ENCODE data around the gene CAMTA2.
A peak's percentile ranks its signal among the peaks of the same experiment; 100 is the strongest.

The CAMTA2 gene

DNA sequence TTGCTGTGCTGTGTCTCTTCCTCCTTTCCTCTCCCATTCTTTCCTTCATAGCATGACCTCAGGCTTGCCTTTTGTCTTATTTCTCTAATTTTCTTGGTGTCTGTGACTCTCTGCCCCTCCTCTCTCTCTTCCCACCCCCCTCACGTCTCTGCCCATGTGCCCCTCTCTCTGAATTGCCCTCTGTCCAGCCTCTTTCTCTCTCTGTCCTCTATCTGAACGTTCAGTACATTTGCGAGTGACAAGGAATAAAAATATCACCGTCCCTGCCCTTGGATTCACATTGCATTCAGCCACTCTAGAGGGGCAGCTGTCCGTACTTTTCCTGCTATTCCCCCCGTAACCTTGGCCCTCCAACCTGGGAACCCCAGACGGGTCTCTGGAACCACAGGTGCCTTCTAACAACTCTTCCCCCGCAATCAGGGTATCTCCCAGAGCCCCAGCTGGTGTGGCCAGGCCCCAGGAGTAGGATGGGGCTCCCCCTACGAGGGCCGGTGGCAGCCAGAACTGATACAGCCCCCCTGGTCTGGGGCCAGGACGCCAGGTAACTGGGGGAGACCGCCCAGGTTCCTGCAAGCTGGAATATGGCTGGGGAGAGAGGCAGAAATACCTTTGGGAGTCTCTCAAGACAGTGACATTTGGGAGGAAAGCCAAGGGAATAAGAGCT lies 12.1 kb upstream of the CAMTA2 start:
- no peak for DNase-seq (ENCODE audit: low spot score)

DNA sequence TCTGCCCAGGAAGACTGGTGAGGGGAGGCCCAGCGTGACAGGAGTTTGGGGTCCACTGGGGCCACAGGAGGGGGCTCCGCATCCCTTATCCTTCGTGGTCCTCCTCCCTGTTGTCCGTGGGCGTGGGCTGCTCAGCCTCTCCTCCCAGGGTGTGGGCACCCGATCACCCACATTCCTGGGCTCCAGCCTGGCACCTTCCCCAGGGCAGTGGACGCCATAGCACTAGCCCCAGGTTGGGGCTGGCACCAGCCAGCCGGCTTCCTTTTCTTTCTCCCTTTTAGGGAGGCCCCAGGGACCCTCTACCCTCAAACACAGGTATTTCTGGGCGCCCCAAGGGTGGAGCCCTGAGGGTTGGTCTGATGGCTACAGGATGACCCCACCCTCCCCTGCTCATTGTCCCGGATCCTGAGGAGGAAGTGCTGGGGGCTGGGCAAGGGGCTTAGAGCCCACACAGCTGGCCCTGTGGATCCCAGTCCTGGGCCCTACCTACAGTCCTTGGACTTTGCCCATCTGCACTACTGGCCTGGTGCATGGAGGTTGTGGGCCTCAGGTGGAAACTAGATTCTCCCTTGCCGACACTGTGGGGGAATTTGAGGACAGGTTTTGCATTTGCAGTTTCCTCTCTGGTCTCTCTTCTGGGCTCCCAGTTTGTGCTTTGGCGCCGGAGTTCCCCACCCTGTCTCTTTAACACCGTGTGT lies 11.4 kb upstream of the CAMTA2 start:
- DNase-seq (ENCODE audit: low spot score): no peak

DNA sequence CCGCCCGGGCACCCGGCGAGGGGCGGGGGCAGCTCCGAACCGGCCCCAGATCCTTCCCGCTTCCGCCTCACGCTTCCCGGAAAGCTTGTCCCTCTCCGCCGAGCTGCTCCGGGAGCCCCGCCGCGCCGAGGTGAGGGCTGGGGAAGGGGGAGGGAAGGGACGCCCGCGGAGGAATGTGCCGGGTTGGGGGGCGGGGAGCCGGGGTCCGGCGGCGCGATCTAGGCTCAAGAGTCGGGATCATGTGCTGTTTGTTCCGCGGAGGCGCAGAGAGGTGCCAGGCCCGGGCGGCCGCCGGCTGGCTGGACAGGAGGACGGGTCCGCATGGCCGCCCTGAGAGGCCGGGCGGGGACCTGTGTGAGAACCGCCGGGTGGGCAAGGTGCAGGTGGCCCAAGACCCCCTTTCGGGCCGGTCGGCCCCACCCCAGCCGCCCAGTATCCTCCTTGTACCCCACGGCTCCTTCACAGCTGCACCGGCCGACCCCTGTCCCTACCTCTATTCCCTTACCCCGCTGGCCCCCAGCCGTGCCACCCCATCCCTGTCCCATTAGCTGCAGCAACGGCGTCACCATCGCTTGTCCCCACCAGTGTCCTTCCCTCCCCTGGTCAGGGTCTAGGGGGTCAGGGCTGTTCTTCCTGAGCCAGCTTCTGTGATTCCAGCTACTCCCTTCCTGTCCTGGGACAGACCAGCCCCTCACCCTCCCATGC lies 10.7 kb upstream of the CAMTA2 start:
- DNase-seq (ENCODE audit: low spot score): no peak

DNA sequence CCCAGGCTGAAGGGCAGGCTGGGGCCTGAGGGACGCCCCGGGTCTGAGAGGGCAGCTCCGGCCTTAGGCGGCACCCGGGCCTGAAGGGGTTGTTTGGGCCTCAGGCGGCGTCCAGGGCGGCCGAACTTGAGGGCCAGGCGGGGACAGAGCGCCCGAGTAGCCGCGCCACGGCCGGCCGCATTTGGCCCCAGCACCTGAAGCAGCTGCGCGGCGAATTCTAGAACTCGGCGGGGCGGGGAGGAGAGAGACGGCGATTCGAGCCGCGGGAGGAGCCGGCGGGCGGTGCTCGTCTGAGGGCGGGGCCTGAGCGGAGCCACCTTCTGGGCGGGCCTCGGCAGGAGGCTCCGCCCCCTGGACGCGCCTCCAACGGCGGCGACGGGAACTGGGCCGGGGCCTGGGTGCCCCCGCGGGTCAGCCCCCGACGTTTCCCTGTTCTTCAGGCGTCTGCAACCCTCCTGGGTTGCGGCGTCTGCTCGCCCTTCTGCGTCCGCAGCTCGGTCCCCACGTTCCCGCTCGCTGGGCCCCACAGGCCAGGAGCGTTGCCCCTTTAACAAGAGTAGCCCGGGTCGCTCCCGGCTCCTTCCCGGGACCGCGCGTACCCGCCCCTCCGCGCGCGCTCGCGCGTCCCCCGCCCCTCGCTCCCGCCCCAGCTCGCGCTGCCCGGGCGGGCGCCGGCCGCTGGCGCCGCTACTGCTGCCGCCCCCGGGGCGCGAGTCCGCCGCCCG lies 10.0 kb upstream of the CAMTA2 start, which contains the start of the genes INCA1 and KIF1C:
Gene INCA1 (minus strand): TSS at position 221 of the 725 bp plus-strand sequence. CDS start 3,085 bp downstream, outside the sequence.
Gene KIF1C (plus strand): TSS at position 649 of the 725 bp plus-strand sequence. CDS start 2,297 bp downstream, outside the sequence.
- DNase-seq (ENCODE audit: low spot score): peak; percentile 90

DNA sequence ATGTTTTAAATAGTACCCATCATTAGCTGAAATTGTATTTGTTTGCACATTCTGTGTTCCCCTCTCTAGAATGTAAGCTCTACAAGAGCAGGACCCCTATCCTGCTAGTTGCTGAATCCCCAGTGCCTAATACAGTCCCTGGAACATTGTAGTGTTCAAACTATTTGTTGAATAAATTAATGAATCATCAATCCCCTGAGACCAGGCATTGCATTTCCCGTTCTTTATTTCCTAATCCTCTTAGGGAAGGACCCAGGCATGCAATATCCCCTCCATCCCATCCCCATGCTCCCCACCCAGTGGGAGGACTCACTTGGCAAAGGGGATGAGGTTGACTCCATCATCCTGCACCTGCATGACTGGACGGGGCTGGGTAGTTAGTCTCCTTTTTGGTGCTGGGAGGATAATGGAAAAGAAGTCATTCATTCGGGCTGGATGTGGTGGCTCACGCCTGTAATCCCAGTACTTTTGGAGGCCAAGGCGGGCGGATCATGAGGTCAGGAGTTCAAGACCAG lies 6.7 kb upstream of the CAMTA2 start:
- no peak for DNase-seq (ENCODE audit: low spot score)

DNA sequence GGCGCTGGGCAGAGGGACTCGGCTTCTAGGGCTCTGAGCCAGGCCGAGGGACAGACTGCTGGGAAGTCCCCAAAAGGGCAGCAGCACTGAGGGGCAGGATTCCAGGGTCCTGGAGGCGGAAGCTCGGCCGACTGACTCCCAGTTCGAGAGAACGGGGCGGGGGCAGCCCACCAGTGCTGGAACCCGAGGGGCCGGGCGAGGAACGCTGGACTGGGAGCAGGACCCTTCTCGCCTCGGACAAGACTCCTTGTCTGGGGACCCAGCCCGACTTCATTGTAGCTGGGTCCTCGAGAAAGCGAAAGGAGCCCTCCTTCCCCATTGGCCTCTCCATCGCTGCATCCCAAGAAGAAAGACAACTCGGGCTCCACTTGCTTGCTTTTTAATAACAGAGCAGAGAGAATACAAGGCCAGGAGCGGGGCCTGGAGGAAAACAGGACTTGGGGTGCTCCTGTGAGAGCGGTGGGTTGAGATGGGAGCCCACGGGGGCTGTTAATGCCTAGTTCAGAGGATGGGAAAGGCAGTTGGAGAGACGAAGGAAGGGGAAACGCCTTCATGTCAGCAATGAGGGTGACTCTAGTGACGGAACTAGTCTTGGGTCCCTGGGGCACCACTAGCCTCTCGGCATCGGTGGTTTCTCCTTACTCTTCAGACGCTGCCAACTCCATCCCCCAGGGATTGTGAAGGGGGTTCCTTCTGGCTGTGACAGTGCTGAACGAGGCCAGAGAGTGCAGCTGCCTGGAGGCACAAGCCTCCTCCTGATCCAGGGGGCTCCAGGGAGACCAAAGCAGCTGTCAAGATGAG lies 492 bp upstream of the CAMTA2 start:
- no peak for DNase-seq (ENCODE audit: low spot score)

DNA sequence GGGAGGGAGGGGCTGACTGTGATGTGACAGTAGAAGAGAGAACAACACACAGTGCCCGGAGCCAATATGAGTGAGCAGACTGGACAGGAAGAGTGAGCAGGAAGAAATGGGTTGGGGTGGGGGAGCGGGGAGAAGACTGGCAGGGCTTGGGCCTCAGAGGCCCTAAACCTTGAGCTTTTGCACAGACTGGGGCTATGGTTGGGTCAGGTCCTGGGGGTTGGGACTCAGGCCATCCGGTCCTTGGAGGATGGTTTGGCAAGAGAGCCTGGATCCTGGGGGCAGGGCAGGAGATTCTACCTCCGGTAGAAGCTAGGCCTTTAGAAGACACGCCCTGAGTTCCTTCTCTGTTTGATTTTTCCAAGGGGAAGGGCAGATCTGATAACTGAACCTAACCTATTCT lies 1.1 kb downstream of the CAMTA2 start:
- DNase-seq (ENCODE audit: low spot score): no peak

DNA sequence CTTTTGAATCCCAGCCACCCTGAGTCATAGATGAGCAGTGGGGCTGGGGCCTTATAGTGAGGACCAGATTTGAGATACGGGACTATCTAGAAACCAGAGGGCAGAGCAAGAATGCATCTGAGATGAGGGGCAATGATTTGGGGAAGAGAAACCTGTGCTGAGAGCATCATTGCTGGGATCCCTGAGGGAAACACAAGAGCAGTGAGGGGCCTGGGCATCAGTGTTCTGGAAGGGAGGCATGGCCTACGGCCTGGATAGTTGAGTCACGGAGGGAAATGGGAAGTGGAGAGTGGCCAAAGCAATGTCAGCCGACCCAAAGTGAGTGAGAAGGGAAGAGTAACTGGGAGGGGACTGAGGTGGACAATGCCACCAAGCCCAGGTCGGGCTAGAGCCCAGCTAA lies 5.2 kb downstream of the CAMTA2 start:
- DNase-seq (ENCODE audit: low spot score): no peak

DNA sequence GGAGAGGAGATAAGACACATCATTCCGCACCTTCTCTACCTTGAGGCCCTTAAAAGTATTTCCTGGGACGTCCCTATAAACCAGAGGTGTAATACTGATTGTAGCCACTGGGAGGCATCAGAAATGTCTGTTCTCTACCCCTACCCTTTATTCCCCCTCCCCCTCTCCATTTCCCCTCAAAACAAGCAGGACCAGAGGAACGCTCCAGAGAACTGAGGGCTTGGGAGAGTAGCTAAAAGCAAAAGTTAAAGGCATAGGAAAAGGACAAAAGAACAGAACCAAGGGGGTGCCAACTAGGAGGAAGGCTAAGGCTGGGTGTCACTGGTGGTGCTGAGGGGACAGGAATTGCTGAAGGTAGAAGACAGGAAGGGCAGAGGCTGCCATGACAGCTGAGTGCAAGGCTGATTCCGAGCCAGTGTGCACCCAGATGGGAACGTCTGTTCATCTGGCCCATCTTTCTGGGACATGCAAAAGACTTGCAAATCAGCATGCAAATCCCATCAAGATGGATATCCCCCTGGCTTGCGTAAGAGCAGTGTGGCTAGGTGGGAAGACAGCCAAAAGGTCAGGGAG lies 6.7 kb downstream of the CAMTA2 start:
- peak; percentile 43 for DNase-seq (ENCODE audit: low spot score)

DNA sequence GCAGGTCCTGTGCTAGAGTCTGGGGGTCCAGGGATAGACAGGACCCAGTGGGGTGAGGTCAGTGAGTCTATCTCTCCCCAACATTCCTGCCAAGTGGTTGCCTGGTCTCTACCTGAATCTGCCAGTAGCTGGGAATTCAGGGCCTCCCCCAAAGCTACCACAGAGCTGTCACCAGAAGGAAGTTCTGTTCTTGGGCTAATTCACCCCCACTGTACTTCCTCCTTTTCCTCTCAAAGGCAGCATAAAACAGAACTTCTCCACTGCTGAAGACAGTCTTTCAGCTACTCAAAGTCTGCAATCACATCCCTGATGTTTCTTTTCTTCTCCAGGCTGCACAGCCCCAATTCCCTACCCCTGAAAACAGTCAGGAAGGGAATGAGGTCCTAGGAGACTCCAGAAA lies 8.7 kb downstream of the CAMTA2 start:
- DNase-seq (ENCODE audit: low spot score): peak; percentile 62

DNA sequence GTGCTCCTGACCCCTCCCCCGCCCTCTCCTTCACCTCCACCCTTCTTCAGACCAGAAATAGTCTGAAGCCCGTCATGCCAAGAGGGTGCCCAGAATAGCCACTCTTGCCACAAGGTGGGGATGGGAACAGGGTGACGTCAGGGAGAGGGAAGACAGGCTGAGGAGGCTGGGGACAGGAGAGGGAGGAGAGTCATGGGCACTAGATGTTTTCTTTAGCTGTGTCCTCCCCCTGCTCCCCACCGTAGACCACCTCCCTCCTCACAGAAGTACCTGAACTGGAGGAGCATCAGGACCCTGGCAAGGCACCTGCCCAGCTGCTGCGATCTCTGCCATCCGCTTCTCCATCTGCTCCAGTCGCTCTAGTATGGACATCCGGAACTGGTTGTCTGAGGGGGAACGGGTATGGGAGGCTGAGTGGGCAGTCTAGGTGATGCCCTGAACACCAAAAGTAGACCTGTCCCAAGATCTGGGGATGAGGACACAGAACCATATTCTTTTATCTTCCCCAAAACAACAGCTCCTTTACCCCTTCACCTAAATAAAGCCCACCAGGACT lies 13.3 kb downstream of the CAMTA2 start:
- no peak for DNase-seq (ENCODE audit: low spot score)

DNA sequence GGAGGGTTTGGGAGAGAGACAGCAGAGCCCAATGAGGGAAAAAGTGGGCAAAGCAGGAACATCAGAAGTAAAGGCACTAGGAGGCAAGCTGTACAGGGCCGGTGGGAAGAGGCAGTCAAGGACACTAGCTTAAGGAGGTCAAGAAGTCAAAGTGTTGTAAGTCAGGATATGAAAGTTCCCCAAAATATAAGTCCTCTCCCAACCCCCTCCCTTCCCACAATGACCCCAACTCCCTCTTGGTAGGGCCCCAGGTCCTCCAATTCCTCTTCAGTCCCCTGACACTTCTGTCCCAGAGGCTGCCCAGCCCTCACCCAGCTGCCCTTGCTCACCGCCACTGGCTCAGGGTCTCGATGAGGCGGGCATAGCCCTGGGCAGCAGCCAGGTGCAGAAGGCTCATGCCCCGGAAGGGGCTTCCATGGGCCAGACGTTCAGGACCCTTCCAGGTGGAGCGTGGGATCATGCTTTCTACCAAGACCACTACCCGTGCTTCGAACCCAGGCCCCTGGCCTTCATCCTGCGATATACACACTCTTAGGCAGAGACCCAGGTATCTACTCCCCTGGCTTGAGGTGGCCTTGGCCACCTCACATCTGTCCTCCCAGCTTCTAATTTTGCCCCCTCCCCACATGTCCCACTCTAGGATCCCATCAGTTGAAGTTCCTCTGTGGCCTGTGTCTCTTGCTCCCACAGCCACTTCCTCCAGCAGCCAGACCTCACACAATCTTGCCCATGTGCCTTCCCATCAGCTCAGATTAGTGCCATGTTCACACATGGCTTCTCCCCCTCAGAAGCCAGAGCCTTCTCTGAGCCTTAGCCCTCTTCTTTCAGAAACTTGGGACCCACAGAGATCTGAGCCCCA lies 14.0 kb downstream of the CAMTA2 start:
- no peak for DNase-seq (ENCODE audit: low spot score)

DNA sequence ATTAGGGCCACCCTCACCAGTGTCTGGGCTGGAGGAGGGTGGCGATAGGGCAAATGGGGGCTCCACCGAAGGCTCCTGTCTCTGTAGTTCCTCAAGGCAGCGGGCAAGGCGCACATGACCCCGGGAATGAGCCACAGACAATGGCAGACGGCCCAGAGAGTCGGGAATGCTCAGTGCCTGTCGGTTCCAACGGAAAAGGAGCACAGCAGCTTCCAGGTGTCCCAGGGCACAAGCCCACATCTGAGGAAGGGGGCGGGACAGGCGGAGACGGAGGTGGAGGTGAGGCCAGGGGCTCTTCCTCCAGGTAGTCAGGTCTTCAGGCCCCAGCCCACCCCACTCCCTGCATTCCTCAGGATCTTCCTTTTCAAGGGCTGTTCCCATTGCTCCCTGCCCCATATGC lies 14.7 kb downstream of the CAMTA2 start:
- no peak for DNase-seq (ENCODE audit: low spot score)

DNA sequence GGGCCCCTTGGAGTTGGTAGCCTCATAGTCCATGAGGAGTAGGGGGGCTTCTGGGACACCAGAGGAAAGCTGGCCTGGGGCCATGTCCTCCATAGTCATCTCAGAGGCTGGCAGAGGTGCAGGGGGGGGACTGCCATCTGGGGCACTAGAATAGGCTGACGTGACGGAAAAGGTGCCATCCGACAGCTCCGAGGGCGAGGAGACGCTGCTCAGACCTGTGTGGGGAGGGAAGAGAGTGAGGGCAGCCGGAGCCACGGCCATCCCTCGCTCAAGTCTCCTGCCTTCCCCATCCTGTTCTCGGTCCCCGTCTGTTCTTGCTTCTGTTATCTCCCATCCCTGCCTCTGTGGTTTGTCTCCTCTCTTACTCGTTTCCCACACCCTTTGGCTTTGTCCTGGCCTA lies 15.2 kb downstream of the CAMTA2 start:
- no peak for DNase-seq (ENCODE audit: low spot score)

DNA sequence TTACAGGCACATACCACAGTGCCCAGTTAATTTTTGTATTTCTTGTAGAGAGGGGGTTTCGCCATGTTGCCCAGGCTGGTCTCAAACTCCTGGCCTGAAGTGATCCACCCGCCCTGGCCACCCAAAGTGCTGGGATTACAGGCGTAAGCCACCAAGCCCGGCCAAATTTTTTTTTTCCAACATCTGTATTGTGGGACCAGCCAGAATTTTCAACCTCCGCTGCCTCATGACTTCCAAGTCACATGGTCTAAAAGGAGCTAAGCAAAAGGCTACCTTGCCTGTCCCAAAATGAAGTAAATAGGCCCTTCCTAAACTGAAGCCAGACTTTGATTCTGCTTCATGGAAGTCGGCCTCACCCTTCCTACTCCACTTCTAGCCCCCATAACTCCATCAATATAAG lies 15.6 kb downstream of the CAMTA2 start:
- DNase-seq (ENCODE audit: low spot score): no peak

DNA sequence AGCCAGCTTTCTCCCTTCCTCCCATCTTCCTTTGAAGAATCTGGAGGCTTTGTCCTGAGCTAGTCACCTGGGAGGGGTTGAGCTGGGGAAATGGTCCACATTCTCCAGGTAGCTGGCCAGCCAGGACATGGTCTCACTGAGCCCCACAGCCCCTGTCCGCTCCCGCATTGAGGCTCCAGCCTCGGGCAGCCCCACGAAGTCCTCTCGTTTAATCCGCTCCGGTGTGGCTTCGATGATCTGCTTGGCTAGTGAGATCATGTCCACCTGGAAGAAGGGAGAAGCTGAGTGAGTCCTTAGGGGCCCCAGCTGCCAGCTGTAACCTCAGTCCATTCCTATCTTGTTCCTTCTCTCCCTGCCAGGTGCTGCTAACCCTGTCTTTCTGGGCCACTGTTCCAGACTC lies 17.2 kb downstream of the CAMTA2 start:
- no peak for DNase-seq (ENCODE audit: low spot score)

DNA sequence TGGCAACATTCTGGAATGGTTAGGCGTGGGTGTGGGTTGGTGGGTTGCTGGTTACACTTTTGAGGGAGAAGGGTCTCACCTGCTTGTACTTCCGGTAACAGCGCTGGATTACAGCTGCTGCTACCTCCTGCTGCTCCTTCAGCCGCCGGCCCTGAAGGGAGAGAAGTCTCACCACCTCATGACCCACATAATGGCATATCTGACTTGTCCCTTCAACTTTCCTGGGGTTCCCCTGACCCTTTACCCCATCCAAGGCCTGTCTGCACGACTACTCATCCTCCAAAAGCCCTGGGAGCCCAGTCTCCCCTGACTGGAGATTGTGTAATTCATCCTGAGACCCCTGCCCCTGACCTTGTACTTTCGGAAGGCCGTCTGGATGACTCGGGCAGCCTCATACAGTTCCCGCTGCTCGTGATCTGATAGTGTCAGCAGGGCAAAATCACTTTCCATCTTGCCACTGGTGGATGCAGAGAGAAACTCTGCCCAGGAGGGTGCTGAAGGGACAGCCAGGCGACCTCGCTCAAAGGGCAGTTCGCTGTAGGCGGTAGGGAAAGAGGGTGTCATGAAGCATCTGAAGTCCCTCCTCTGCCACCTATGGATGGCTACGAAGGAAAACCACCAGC lies 17.8 kb downstream of the CAMTA2 start:
- DNase-seq (ENCODE audit: low spot score): no peak

DNA sequence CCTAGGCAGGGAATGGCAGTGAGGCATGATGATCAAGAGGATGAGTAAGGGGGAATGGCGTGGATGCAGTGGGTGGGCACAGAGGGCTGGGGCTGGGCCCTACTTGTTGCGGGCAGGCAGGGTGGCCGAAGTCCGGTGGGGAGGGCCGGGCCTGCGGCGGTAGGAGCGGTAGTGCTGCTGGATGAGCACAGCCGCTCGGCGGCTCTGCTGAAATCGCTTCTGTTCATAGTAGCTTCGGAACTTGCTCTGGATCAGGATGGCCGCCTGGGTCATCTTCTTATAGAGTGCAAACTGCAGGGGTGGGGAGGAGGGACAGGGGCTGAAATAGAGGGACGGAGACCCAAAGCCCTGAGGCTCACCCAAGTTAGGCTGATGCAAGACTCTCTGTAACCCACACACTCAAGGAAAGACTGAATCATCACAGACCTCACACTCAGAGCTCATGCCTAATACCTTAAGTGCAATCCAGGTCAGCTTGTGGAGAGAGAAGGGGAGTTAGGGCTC lies 18.4 kb downstream of the CAMTA2 start:
- no peak for DNase-seq (ENCODE audit: low spot score)

DNA sequence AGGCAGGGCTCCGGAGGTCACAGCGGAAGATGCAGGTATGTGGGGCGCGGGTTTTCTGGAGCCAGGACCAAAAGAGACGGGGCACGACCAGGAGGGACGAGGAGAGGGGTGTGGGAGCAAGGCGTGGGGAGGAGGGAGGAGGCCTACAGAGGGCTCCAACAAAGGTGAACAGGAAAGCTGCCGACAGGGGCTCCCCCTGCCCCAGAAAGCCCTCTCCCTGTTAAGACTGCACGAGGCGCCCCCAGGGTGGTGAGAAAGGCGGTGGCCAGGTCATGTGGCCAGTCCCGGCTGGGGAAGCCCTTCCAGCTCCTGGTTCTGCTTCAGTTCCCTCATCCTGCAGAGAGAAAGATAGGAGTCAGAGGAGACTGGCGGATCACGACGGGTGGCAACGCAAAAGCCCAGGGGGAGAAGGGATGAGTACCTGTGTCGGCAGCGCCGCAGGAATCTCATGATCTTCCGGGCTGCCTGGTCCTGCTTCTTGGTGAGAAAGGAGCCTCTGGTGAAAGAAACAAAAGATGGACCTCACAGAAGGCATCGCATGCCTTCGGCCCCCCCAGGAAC lies 18.9 kb downstream of the CAMTA2 start:
- DNase-seq (ENCODE audit: low spot score): no peak

Measured in pons (tissue), 1 donor.